HG02870 (cell line): ENCODE data around the gene SF3B4.
"Not testable (repeated sequence)": the region's sequence is repeated elsewhere in the genome, so short reads cannot be mapped to it uniquely, and the experiment has no call there.

Source experiments
- ATAC-seq: cut with Tn5 transposase; IDR thresholded peaks from one replicate; pipeline ENCODE4 v1.9.1; 2021; ENCODE audit warnings: mild to moderate bottlenecking, moderate library complexity; ENCODE audit not compliant: unreplicated experiment

The SF3B4 gene

GRCh38 chr1:149927563-149928400 lies at the start of gene SF3B4:
Gene SF3B4 (minus strand): TSS chr1:149927803. CDS start chr1:149927759, 44 bp downstream.
- peak; percentile 90 for ATAC-seq

GRCh38 chr1:149977345-149977744 lies 49.7 kb upstream of the SF3B4 start:
- no peak for ATAC-seq

GRCh38 chr1:149972547-149972946 lies 44.9 kb upstream of the SF3B4 start:
- ATAC-seq = no peak

- no peak for ATAC-seq
These were observed 40.0 kb upstream of the SF3B4 start for GRCh38 chr1:149967646-149968045.

GRCh38 chr1:149967041-149967440 lies 39.4 kb upstream of the SF3B4 start:
- no peak for ATAC-seq

- ATAC-seq = no peak
These were observed 38.8 kb upstream of the SF3B4 start for GRCh38 chr1:149966405-149966804.

- no peak for ATAC-seq
These were observed 37.8 kb upstream of the SF3B4 start for GRCh38 chr1:149965440-149965839.

GRCh38 chr1:149963358-149963757 lies 35.8 kb upstream of the SF3B4 start:
- no peak for ATAC-seq

GRCh38 chr1:149962736-149963135 lies 35.1 kb upstream of the SF3B4 start:
- ATAC-seq = no peak

- ATAC-seq = no peak
These were observed 34.5 kb upstream of the SF3B4 start for GRCh38 chr1:149962039-149962647.

GRCh38 chr1:149957548-149957947 lies 29.9 kb upstream of the SF3B4 start:
- not testable (repeated sequence) for ATAC-seq

GRCh38 chr1:149949911-149950310 lies 22.3 kb upstream of the SF3B4 start:
- no peak for ATAC-seq

- no peak for ATAC-seq
These were observed 17.6 kb upstream of the SF3B4 start for GRCh38 chr1:149945206-149945605.

- ATAC-seq = no peak
These were observed 15.3 kb upstream of the SF3B4 start for GRCh38 chr1:149942885-149943284.

- no peak for ATAC-seq
These were observed 14.6 kb upstream of the SF3B4 start for GRCh38 chr1:149942207-149942606.

- no peak for ATAC-seq
These were observed 12.8 kb upstream of the SF3B4 start for GRCh38 chr1:149940427-149940826.

- ATAC-seq = not testable (repeated sequence)
These were observed 11.0 kb upstream of the SF3B4 start for GRCh38 chr1:149938668-149939003.

- no peak for ATAC-seq
These were observed 10.2 kb upstream of the SF3B4 start for GRCh38 chr1:149937759-149938158.

- ATAC-seq = no peak
These were observed 9.5 kb upstream of the SF3B4 start for GRCh38 chr1:149936992-149937705.

- ATAC-seq = no peak
These were observed 8.8 kb upstream of the SF3B4 start, which contains the start of gene MTMR11 for GRCh38 chr1:149936170-149936991. Gene MTMR11 (minus strand): TSS chr1:149936879. CDS start chr1:149936647, 232 bp downstream.

- no peak for ATAC-seq
These were observed 6.8 kb upstream of the SF3B4 start for GRCh38 chr1:149934356-149934755.
